WTC11 (cell line): ENCODE measurements around the gene FILIP1L.
"Not testable (repeated sequence)": the region's sequence is repeated elsewhere in the genome, so short reads cannot be mapped to it uniquely, and the experiment has no call there.

ENCODE experiments used
- ATF1 ChIP-seq: sonication (generic); formaldehyde crosslinking; IDR thresholded peaks from 2 replicates; pipeline ENCODE4 v1.8.1; 2023; ENCODE audit warnings: mild to moderate bottlenecking, moderate library complexity, missing genetic modification reagents
- CREM ChIP-seq: sonication (generic); formaldehyde crosslinking; IDR thresholded peaks from 2 replicates; pipeline ENCODE4 v1.8.1; 2022; ENCODE audit warnings: mild to moderate bottlenecking, missing genetic modification reagents, moderate library complexity
- FOXK1 ChIP-seq: sonication (generic); formaldehyde crosslinking; IDR thresholded peaks from 2 replicates; pipeline ENCODE4 v1.8.0; 2022; ENCODE audit warnings: mild to moderate bottlenecking, moderate library complexity, missing genetic modification reagents
- NR2C2 ChIP-seq: sonication (generic); formaldehyde crosslinking; IDR thresholded peaks from 2 replicates; pipeline ENCODE4 v1.8.0; 2022; ENCODE audit warnings: mild to moderate bottlenecking, missing genetic modification reagents
- TEAD4 ChIP-seq: sonication (generic); formaldehyde crosslinking; IDR thresholded peaks from 2 replicates; pipeline ENCODE4 v1.8.0; 2022; ENCODE audit warnings: mild to moderate bottlenecking, missing genetic modification reagents
- TF ChIP-seq, protein P1 (sequence below): fragments of 200-600 bp; IDR thresholded peaks from 2 replicates; pipeline ENCODE4 v1.8.0; 2022; ENCODE audit warnings: antibody characterized with exemption
- TF ChIP-seq, protein P2 (sequence below): sonication (generic); formaldehyde crosslinking; IDR thresholded peaks from 2 replicates; pipeline ENCODE4 v1.8.0; 2023; ENCODE audit warnings: missing genetic modification reagents

GRCh38 chr3:100051513-100051912 lies 62.8 kb downstream of the FILIP1L start:
- TF ChIP-seq CREM; ATF1 (CRISPR knock-in tag); TEAD4 (CRISPR knock-in tag); NR2C2 (CRISPR knock-in tag); FOXK1 (CRISPR knock-in tag): not testable (repeated sequence)
- TF ChIP-seq, protein P1, sequence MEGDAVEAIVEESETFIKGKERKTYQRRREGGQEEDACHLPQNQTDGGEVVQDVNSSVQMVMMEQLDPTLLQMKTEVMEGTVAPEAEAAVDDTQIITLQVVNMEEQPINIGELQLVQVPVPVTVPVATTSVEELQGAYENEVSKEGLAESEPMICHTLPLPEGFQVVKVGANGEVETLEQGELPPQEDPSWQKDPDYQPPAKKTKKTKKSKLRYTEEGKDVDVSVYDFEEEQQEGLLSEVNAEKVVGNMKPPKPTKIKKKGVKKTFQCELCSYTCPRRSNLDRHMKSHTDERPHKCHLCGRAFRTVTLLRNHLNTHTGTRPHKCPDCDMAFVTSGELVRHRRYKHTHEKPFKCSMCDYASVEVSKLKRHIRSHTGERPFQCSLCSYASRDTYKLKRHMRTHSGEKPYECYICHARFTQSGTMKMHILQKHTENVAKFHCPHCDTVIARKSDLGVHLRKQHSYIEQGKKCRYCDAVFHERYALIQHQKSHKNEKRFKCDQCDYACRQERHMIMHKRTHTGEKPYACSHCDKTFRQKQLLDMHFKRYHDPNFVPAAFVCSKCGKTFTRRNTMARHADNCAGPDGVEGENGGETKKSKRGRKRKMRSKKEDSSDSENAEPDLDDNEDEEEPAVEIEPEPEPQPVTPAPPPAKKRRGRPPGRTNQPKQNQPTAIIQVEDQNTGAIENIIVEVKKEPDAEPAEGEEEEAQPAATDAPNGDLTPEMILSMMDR = not testable (repeated sequence)
- TF ChIP-seq, protein P2, sequence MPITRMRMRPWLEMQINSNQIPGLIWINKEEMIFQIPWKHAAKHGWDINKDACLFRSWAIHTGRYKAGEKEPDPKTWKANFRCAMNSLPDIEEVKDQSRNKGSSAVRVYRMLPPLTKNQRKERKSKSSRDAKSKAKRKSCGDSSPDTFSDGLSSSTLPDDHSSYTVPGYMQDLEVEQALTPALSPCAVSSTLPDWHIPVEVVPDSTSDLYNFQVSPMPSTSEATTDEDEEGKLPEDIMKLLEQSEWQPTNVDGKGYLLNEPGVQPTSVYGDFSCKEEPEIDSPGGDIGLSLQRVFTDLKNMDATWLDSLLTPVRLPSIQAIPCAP (CRISPR knock-in tag) = not testable (repeated sequence)
